Endothelial cell (in vitro differentiated cells): Measurements from ENCODE around the gene ARHGAP15. TPM values are rescaled to one million over a fixed set of nuclear protein-coding genes. Genes with fewer than 3 reads are reported as not detected.

ENCODE experiments used
- DNase-seq: peaks from one replicate; pipeline ENCODE4 v3.0.0; 2021; ENCODE audit warnings: low spot score
- H3K27ac Mint-ChIP-seq: one replicate; pipeline ENCODE4 v1.8.0; 2021; ENCODE audit warnings: mixed read lengths, inconsistent platforms; ENCODE audit not compliant: unreplicated experiment
- H3K27me3 Mint-ChIP-seq: one replicate; pipeline ENCODE4 v1.8.0; 2021; ENCODE audit warnings: mild to moderate bottlenecking, moderate library complexity, mixed read lengths, inconsistent platforms; ENCODE audit not compliant: unreplicated experiment
- H3K36me3 Mint-ChIP-seq: one replicate; pipeline ENCODE4 v1.8.0; 2021; ENCODE audit warnings: mild to moderate bottlenecking, low read depth, mixed read lengths, inconsistent platforms; ENCODE audit not compliant: unreplicated experiment
- H3K4me1 Mint-ChIP-seq: one replicate; pipeline ENCODE4 v1.8.0; 2021; ENCODE audit warnings: mild to moderate bottlenecking, mixed read lengths, inconsistent platforms; ENCODE audit not compliant: unreplicated experiment
- H3K4me3 Mint-ChIP-seq: one replicate; pipeline ENCODE4 v1.8.0; 2021; ENCODE audit warnings: mild to moderate bottlenecking, mixed read lengths, inconsistent platforms; ENCODE audit not compliant: unreplicated experiment
- H3K9me3 Mint-ChIP-seq: one replicate; pipeline ENCODE4 v1.8.0; 2021; ENCODE audit warnings: mixed read lengths, inconsistent platforms; ENCODE audit not compliant: unreplicated experiment
- CTCF ChIP-seq: fragments of 200-600 bp; sonication (generic); IDR thresholded peaks from one replicate; pipeline ENCODE4 v1.5.0; 2021; ENCODE audit warnings: antibody characterized with exemption; ENCODE audit not compliant: unreplicated experiment
- total RNA-seq: library from RNA; stranded (reverse); fragmentation: NEBNext Ultra II Directional; extraction: Animal tissue kit (Norgen Biotek cat#: 25700); gene quantifications from one replicate; pipeline ENCODE4 v1.2.1, GENCODE V29; 2021; ENCODE audit not compliant: unreplicated experiment

The ARHGAP15 gene
- total RNA-seq, 1 donor from 2014 or later, result not detected

GRCh38 chr2:143581134-143581533, 451.9 kb downstream of the ARHGAP15 start:
- Mint-ChIP-seq H3K4me1 (peaks cover 8% of the 10 kb centered on the region), H3K9me3 (no peaks in the 10 kb centered on the region), H3K36me3 (no peaks in the 10 kb centered on the region), H3K27ac (no peak overlapping the region), H3K4me3 (no peak overlapping the region), H3K27me3 (no peaks in the 10 kb centered on the region)
- TF ChIP-seq CTCF, result no peak
- DNase-seq, result no peak

GRCh38 chr2:143582046-143582747, 453.0 kb downstream of the ARHGAP15 start:
- H3K4me3 Mint-ChIP-seq, result no peak overlapping the region
- no peaks in the 10 kb centered on the region for H3K9me3 Mint-ChIP-seq
- H3K27ac Mint-ChIP-seq, result no peak overlapping the region
- no peak for TF ChIP-seq CTCF
- no peaks in the 10 kb centered on the region for H3K27me3 Mint-ChIP-seq
- no peaks in the 10 kb centered on the region for H3K36me3 Mint-ChIP-seq
- H3K4me1 Mint-ChIP-seq, result peaks cover 8% of the 10 kb centered on the region
- no peak for DNase-seq

- TF ChIP-seq CTCF, result no peak
- peaks cover 8% of the 10 kb centered on the region for H3K4me1 Mint-ChIP-seq
- H3K27ac Mint-ChIP-seq, result no peak overlapping the region
- H3K27me3 Mint-ChIP-seq, result no peaks in the 10 kb centered on the region
- H3K4me3 Mint-ChIP-seq, result no peak overlapping the region
- H3K36me3 Mint-ChIP-seq, result no peaks in the 10 kb centered on the region
- no peak for DNase-seq
- no peaks in the 10 kb centered on the region for H3K9me3 Mint-ChIP-seq
Measured at GRCh38 chr2:143584936-143585335, 455.7 kb downstream of the ARHGAP15 start.

GRCh38 chr2:143586119-143586518, 456.9 kb downstream of the ARHGAP15 start:
- DNase-seq, result no peak
- no peaks in the 10 kb centered on the region for H3K36me3 Mint-ChIP-seq
- no peaks in the 10 kb centered on the region for H3K9me3 Mint-ChIP-seq
- no peaks in the 10 kb centered on the region for H3K27me3 Mint-ChIP-seq
- no peak overlapping the region for H3K4me3 Mint-ChIP-seq
- no peak overlapping the region for H3K27ac Mint-ChIP-seq
- no peak for TF ChIP-seq CTCF
- H3K4me1 Mint-ChIP-seq, result peaks cover 8% of the 10 kb centered on the region

- H3K27me3 Mint-ChIP-seq, result no peaks in the 10 kb centered on the region
- no peaks in the 10 kb centered on the region for H3K36me3 Mint-ChIP-seq
- no peaks in the 10 kb centered on the region for H3K4me1 Mint-ChIP-seq
- TF ChIP-seq CTCF, result no peak
- no peak for DNase-seq
- H3K9me3 Mint-ChIP-seq, result no peaks in the 10 kb centered on the region
- no peak overlapping the region for H3K27ac Mint-ChIP-seq
- H3K4me3 Mint-ChIP-seq, result no peak overlapping the region
Measured at GRCh38 chr2:143588746-143589145, 459.5 kb downstream of the ARHGAP15 start.
